Small intestine (tissue), 7 donors: ENCODE measurements around the gene KANK4. TPM values are rescaled to one million over a fixed set of nuclear protein-coding genes. Genes with fewer than 3 reads are reported as not detected.
"Not testable (repeated sequence)": the region's sequence is repeated elsewhere in the genome, so short reads cannot be mapped to it uniquely, and the experiment has no call there.

Source experiments
- DNase-seq, 2 donors: peaks; one replicate each; pipeline versions ENCODE4 v3.0.0 to v3.0.0-alpha.2; 2013
- FAIRE-seq: peaks from 2 replicates; lab custom pipeline; 2012; peaks lifted over from hg19 to GRCh38; lab: Jason Lieb, UNC
- H3K27ac ChIP-seq, 3 donors: one replicate each; pipeline ENCODE4 v1.5.1; 2013; ENCODE audit warnings: low read length in 2 of 3, mild to moderate bottlenecking in 2 of 3, control low read depth in 1 of 3, inconsistent platforms in 1 of 3, low read depth in 1 of 3, moderate library complexity in 1 of 3
- H3K27me3 ChIP-seq, 3 donors: one replicate each; pipeline ENCODE4 v1.6.1; 2013; ENCODE audit warnings: low read length in 3 of 3, inconsistent platforms in 1 of 3; ENCODE audit not compliant: control insufficient read depth in 3 of 3, insufficient read depth in 3 of 3
- H3K36me3 ChIP-seq, 3 donors: one replicate each; pipeline ENCODE4 v1.6.1; 2013; ENCODE audit warnings: low read length in 3 of 3, inconsistent platforms in 1 of 3, low read depth in 1 of 3, mild to moderate bottlenecking in 1 of 3, moderate library complexity in 1 of 3; ENCODE audit not compliant: control insufficient read depth in 3 of 3, insufficient read depth in 2 of 3
- H3K4me1 ChIP-seq, 3 donors: one replicate each; pipeline ENCODE4 v1.6.1; 2013; ENCODE audit warnings: low read length in 2 of 3, inconsistent platforms in 1 of 3, low read depth in 1 of 3, mild to moderate bottlenecking in 1 of 3, moderate library complexity in 1 of 3; ENCODE audit not compliant: control insufficient read depth in 3 of 3, insufficient read depth in 2 of 3
- H3K4me3 ChIP-seq, 3 donors: one replicate each; pipeline ENCODE4 v1.5.1; 2013; ENCODE audit warnings: low read length in 3 of 3, control low read depth in 1 of 3, inconsistent platforms in 1 of 3, low read depth in 1 of 3, mild to moderate bottlenecking in 1 of 3, moderate library complexity in 1 of 3
- H3K9me3 ChIP-seq, 2 donors: one replicate each; pipeline ENCODE4 v1.6.1; 2013; ENCODE audit warnings: low read depth in 1 of 2, low read length in 1 of 2; ENCODE audit not compliant: control insufficient read depth in 2 of 2, insufficient read depth in 1 of 2
- WGBS, 3 donors: extraction: QIAGEN DNeasy Blood & Tissue Kit; methylation state at CpG; one replicate each; pipeline ENCODE4 v1.1.7; 2013; 5-methylcytosine and 5-hydroxymethylcytosine counted together
- polyA plus RNA-seq, 4 donors: library from polyadenylated mRNA; stranded (reverse) in 3 of 4; unstranded in 1 of 4; fragments of 200-250 nt in 3 of 4; fragments of 120-200 nt in 1 of 4; gene quantifications; one replicate each; pipeline versions ENCODE4 v1.2.1 to v1.2.3, GENCODE V29; 2013
- donor health status: healthy with polysubstance abuse.
- donor health status: control.
- donor health status: control.
- donor health status: Bipolar disorder and iron deficiency.
- donor health status: healthy.

The KANK4 gene
- polyA plus RNA-seq, 4 donors, result 0.43 to 1.4 TPM; not detected in 2

GRCh38 chr1:62250126-62250726 is 69.0 kb downstream of the KANK4 start:
- H3K36me3 ChIP-seq, result no peaks in the 10 kb centered on the region
- 75 to 83% (median 76%) methylated on average over 9 to 10 of the region's 10 CpGs for WGBS, 3 donors
- no peaks in the 10 kb centered on the region for H3K9me3 ChIP-seq
- DNase-seq (no peak), FAIRE-seq (no peak)
- H3K27ac ChIP-seq, result no peak overlapping the region
- H3K27me3 ChIP-seq, result no peaks in the 10 kb centered on the region
- H3K4me3 ChIP-seq, result no peak overlapping the region
- no peaks in the 10 kb centered on the region for H3K4me1 ChIP-seq

GRCh38 chr1:62247391-62248168 is 71.7 kb downstream of the KANK4 start:
- no peaks in the 10 kb centered on the region for H3K27me3 ChIP-seq
- no peaks in the 10 kb centered on the region for H3K4me1 ChIP-seq
- no peak overlapping the region for H3K4me3 ChIP-seq
- 61 to 70% (median 62%) methylated on average over 14 of the region's 14 CpGs for WGBS, 3 donors
- FAIRE-seq (no peak), DNase-seq (no peak)
- H3K36me3 ChIP-seq, result peaks cover 0 to 3% (median 0%) of the 10 kb centered on the region in 3 donors
- H3K27ac ChIP-seq, result no peak overlapping the region
- peaks cover 0 to 5% of the 10 kb centered on the region in 2 donors for H3K9me3 ChIP-seq

- Histone ChIP-seq H3K4me1 (no peaks in the 10 kb centered on the region), H3K4me3 (no peak overlapping the region), H3K36me3 (peaks cover 0 to 3% (median 0%) of the 10 kb centered on the region in 3 donors), H3K9me3 (peaks cover 0 to 5% of the 10 kb centered on the region in 2 donors), H3K27ac (no peak overlapping the region), H3K27me3 (no peaks in the 10 kb centered on the region)
- FAIRE-seq, result no peak
- no peak for DNase-seq
These were observed 74.0 kb downstream of the KANK4 start for GRCh38 chr1:62245201-62245600.

GRCh38 chr1:62244380-62244779 is 74.9 kb downstream of the KANK4 start:
- H3K27me3 ChIP-seq, H3K4me3 ChIP-seq, H3K27ac ChIP-seq, H3K9me3 ChIP-seq, DNase-seq, FAIRE-seq, H3K4me1 ChIP-seq, H3K36me3 ChIP-seq: not testable (repeated sequence)
- WGBS, 3 donors, result 86 to 95% (median 95%) methylated on average over 3 of the region's 3 CpGs

- DNase-seq, result peak in 1 of 2 donors; percentile 2
- peaks cover 0 to 6% (median 0%) of the 10 kb centered on the region in 3 donors for H3K36me3 ChIP-seq
- peak overlapping the region in 1 of 3 donors; percentile 23 for H3K27ac ChIP-seq
- FAIRE-seq, result no peak
- H3K27me3 ChIP-seq, result no peaks in the 10 kb centered on the region
- 45 to 50% (median 47%) methylated on average over 12 of the region's 12 CpGs for WGBS, 3 donors
- no peak overlapping the region for H3K4me3 ChIP-seq
- H3K9me3 ChIP-seq, result peaks cover 0 to 5% of the 10 kb centered on the region in 2 donors
- no peaks in the 10 kb centered on the region for H3K4me1 ChIP-seq
These were observed 77.7 kb downstream of the KANK4 start for GRCh38 chr1:62241371-62242131.

GRCh38 chr1:62240651-62241370 is 78.4 kb downstream of the KANK4 start:
- FAIRE-seq, result no peak
- H3K27ac ChIP-seq, result peak overlapping the region in 1 of 3 donors; percentile 23
- no peaks in the 10 kb centered on the region for H3K4me1 ChIP-seq
- no peaks in the 10 kb centered on the region for H3K27me3 ChIP-seq
- WGBS, 3 donors, result 69 to 84% (median 75%) methylated on average over 9 of the region's 9 CpGs
- H3K4me3 ChIP-seq, result no peak overlapping the region
- peaks cover 0 to 5% of the 10 kb centered on the region in 2 donors for H3K9me3 ChIP-seq
- peaks cover 0 to 6% (median 0%) of the 10 kb centered on the region in 3 donors for H3K36me3 ChIP-seq
- DNase-seq, result no peak

GRCh38 chr1:62239652-62240403 is 79.4 kb downstream of the KANK4 start:
- H3K9me3 ChIP-seq, H3K27ac ChIP-seq, H3K4me1 ChIP-seq, FAIRE-seq, H3K27me3 ChIP-seq, H3K36me3 ChIP-seq, H3K4me3 ChIP-seq, DNase-seq: not testable (repeated sequence)
- 90 to 95% (median 93%) methylated on average over 3 of the region's 3 CpGs for WGBS, 3 donors
